ENCODE data around the gene GRID2.

DNA sequence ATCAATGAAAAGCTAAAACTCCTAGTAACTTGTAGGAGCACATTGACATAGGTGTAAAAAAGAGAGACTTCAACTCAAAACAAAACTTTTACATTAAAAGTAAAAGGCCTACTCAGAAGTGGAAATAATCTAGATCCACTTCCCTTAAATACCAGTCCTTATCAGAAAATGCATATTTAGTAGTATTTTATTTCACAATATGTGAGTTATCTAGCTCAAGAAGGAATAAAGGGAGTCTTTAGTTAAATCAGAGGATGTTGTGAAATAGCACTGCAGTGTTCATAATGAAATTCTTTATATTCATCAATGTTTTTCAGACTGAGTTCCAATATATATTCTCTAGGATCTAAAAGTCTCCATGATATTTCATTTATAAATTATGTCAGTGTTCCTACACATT is 715.0 kb downstream of the GRID2 start:
- TF ChIP-seq, protein P1, sequence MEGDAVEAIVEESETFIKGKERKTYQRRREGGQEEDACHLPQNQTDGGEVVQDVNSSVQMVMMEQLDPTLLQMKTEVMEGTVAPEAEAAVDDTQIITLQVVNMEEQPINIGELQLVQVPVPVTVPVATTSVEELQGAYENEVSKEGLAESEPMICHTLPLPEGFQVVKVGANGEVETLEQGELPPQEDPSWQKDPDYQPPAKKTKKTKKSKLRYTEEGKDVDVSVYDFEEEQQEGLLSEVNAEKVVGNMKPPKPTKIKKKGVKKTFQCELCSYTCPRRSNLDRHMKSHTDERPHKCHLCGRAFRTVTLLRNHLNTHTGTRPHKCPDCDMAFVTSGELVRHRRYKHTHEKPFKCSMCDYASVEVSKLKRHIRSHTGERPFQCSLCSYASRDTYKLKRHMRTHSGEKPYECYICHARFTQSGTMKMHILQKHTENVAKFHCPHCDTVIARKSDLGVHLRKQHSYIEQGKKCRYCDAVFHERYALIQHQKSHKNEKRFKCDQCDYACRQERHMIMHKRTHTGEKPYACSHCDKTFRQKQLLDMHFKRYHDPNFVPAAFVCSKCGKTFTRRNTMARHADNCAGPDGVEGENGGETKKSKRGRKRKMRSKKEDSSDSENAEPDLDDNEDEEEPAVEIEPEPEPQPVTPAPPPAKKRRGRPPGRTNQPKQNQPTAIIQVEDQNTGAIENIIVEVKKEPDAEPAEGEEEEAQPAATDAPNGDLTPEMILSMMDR (IDR thresholded peaks at IDR 0.05) = no peak
- TF ChIP-seq POLR2A (IDR thresholded peaks at IDR 0.05) (no peak), EP300 (IDR thresholded peaks at IDR 0.05) (no peak), POLR2AphosphoS5 (IDR thresholded peaks at IDR 0.05) (no peak)

Measured in upper lobe of left lung (tissue), 4 donors.